ENCODE data around the gene VCAN.

GRCh38 chr5:83428890-83429289, 42.7 kb upstream of the VCAN start:
- no peak for TF ChIP-seq POLR2A (IDR thresholded peaks at IDR 0.05)
- TF ChIP-seq CTCF (IDR thresholded peaks at IDR 0.05), result no peak
- no peak for TF ChIP-seq EP300 (IDR thresholded peaks at IDR 0.05; ENCODE audit: low read depth)

Data from transverse colon (tissue), 3 donors.